T47D (cell line): ENCODE data around the gene HTR2A.

Experiments
- DNase-seq, 2 experiments: peaks; one replicate each; pipeline versions ENCODE4 v3.0.0 to v3.0.0-alpha.2; 2011 to 2012; ENCODE audit warnings: low read depth in 1 of 2, low spot score in 1 of 2
- JUND ChIP-seq: IDR thresholded peaks from 2 replicates; pipeline ENCODE4 v1.6.1; 2012; ENCODE audit warnings: low read depth
- in situ Hi-C: cut with HindIII; loops from 2 replicates; pipeline ENCODE4 v1.10.0; 2016; ENCODE audit warnings: low sequenced_read_pairs, low pct_unique_long_range_greater_than_20kb

Gene HTR2A

DNA sequence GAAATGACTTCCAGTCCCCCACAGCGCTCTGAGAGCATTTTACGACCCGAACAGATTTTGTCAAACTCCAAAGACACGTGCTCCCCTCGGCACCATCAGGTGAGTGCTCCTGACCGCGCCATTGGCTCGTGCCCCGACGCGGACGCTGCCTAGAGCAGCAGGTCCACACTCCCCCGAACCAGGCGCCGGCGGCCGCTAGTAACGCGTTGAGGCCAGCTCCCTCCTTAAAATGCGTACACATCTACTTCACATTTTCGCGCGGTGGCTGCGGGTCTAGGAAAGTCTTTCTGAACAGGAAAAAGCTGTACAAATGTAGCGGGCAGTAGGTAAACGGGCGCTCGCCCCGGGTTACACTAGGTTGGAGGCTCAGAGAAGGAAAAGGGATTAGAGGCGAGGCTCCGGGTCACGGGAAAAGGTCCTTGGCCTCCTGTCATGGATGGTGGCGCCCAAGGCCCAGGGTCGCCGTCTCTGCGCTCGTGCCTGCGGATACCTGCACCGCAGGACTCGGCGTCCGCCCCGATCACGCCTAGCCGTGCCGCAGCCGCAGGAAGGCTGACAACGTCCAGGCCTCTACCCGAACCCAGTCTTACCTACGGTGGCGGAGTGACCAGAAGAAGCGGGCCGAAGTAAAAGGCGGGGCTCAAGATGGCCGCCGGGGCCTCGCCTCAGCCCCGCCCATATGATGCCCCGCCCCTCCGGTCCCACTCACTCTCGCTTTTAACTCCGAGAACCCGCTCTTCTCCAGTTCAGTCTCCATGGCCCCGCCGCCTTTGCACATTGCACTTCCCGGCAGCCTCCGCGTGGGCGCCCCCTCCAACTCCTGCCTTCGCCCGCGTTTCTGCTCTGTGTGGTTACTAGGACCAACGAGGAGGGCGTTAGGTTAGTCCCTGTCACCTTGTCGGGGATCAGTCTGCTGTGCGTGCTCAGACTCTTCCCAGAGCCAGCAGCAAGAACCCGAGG, 100.1 kb downstream of the HTR2A start, which contains the start of gene ESD:
Gene ESD (minus strand): TSS at position 647 of the 960 bp plus-strand sequence. CDS start 5,748 bp downstream, outside the sequence.
- in situ Hi-C loops = no loop called here
- no peak for TF ChIP-seq JUND
- DNase-seq = peak; percentile 45 to 92

DNA sequence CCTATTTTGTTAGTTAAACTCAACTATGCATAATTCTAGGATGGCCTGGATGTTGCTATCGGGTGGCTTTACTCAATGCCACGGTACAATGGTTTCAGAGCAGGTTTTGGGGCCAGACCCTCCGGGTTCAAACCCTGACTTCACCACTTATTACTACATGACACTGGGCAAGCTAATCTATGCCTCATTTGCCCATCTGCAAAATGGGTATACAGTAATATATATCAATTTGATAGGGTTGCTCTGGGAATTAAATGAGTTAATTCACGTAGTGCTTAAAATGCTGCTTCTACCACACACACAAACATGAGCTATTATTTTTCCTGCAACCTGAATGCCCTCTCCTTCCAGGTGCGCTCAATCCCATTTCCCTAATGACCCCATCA, 100.7 kb downstream of the HTR2A start:
- in situ Hi-C loops = no loop called here
- TF ChIP-seq JUND = no peak

DNA sequence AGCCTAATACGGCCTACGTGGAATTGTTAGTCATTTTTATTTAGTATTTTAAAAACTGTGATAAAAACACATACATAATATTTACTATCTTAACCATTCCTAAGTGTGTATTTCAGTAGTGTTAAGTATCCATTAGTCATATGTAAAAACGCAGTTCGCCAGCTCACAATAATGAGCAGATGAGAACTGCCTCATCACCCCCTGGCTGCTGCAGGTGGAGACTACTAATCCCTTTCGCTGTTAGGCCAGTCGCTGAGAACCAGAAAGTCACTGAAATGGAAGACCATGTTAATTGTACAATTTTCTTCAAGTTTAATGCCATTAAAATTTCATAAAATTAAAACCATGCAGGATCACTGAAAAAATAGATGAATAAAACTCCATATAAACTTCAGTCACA, 101.5 kb downstream of the HTR2A start:
- in situ Hi-C loops = no loop called here
- no peak for TF ChIP-seq JUND
- no peak for DNase-seq

More for the DNA sequence above, 100.7 kb downstream of the HTR2A start:
- DNase-seq = no peak

DNA sequence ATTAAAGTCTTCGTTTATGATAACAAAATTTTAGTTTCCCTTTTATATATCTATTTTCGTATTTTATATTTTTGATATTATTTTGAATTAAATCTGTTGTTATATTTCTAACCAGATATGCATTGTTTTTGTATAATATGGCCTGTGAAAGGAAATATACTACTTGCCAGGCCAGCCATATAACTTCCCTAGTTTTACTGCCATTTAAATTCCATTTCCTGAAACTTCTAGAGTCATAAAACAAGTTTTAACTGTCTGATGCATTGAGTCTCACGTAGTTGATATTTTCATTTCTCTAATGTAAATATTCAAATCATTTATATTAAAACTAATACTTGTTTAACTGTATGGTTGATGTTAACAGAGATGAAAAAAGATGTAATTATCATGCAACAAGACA, 113.3 kb downstream of the HTR2A start:
- in situ Hi-C loops = no loop called here
- no peak for TF ChIP-seq JUND
- DNase-seq = no peak

DNA sequence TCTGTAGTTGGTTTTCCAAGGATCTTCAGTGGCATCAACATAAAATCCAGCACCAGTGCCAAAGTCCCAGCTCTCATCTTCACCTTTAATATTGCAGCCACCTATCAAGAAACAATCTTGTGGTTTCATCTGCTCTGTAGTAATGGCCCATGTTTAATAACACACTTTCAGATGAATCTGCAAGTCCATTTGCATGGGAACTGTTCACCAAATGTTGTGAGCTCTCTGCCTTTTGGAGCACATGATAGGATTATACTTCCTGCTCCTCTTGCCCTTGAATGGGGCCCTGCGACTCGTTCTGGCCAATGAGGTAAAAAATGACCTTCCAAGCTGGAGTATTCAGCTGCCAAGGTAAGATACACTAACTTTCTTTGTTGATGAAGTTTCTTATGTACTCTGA, 114.2 kb downstream of the HTR2A start:
- in situ Hi-C loops = no loop called here
- no peak for TF ChIP-seq JUND
- DNase-seq = no peak

DNA sequence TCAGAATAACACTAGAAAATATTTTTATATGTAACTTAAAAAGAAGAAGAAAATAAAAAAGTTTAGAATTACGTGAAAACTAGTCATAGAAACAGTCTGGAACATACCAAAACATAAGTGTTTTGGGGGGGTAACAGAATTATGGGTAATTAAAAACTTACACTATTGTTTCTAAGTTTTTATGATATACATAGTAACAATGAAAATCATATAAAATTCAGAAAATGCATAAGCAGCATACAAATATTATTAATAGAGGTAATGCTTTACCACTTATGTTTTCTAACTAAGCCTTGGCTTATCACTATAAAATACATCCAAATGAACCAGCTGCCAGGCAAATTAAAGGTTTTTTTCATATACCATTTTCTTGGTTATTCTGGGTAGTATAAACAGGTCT, 114.8 kb downstream of the HTR2A start:
- in situ Hi-C loops = no loop called here
- no peak for DNase-seq
- no peak for TF ChIP-seq JUND
